Thyroid gland (tissue), 4 donors: ENCODE data around the gene CFH.

ENCODE experiments used
- POLR2A ChIP-seq, 2 donors: fragments of 450-650 bp; IDR thresholded peaks; one replicate each; pipeline ENCODE4 v1.6.1; 2017; ENCODE audit warnings: antibody characterized with exemption in 2 of 2, mild to moderate bottlenecking in 2 of 2, moderate library complexity in 1 of 2
- TF ChIP-seq, protein P1 (sequence below), 6 experiments: fragments of 200-600 bp in 3 of 6; fragments of 450-650 bp in 3 of 6; sonication (generic) in 3 of 6; IDR thresholded peaks; one replicate each; pipeline ENCODE4 v1.5.1; 2016 to 2019; ENCODE audit warnings: antibody characterized with exemption in 6 of 6, mild to moderate bottlenecking in 2 of 6, inconsistent platforms in 1 of 6, moderate library complexity in 1 of 6

DNA sequence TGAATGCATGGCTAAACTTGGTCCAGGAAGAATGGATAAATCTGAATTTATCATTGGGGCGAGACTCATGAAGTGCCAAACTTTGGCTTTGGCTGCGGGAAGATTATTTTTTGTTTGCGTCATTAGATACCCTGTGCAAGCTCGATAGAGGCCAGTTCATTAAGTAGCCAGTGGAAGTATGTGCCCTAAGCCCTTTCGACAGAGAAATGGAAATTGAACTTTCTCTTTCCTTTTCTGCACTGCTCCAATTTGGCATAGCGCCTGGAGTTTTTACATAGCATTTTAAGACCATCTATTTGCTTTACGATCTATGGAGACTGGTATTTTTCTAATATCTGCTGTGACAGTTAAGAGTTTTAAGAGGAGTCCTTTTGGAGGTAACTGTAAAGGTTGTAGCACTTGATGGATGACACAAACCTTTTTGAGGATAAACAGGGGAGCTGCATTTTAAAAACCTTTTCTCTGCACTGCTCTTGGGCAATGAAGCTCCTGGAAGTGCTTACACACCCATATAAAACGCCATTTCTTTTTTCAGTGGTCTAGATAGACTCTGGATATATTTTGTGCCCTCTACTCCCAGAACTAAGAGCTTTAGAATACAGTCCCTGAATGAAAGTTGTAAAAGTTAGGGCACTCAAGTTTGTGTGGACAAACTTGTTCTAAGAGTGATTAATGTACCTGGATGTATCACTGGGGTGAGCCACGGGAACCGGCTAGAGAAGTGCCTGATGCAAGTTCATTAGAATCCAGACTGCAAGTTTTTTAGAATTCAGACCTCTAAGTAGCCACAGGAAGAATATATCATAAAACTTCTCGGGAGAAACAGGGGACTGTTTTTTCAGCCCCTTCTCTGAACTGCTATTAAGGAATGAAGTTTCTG lies 81.5 kb downstream of the CFH start:
- TF ChIP-seq, protein P1, sequence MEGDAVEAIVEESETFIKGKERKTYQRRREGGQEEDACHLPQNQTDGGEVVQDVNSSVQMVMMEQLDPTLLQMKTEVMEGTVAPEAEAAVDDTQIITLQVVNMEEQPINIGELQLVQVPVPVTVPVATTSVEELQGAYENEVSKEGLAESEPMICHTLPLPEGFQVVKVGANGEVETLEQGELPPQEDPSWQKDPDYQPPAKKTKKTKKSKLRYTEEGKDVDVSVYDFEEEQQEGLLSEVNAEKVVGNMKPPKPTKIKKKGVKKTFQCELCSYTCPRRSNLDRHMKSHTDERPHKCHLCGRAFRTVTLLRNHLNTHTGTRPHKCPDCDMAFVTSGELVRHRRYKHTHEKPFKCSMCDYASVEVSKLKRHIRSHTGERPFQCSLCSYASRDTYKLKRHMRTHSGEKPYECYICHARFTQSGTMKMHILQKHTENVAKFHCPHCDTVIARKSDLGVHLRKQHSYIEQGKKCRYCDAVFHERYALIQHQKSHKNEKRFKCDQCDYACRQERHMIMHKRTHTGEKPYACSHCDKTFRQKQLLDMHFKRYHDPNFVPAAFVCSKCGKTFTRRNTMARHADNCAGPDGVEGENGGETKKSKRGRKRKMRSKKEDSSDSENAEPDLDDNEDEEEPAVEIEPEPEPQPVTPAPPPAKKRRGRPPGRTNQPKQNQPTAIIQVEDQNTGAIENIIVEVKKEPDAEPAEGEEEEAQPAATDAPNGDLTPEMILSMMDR (IDR thresholded peaks at IDR 0.05): no peak
- TF ChIP-seq POLR2A (IDR thresholded peaks at IDR 0.05): no peak
